Measurements from ENCODE around the gene PLA2G4A. TPM values are rescaled to one million over a fixed set of nuclear protein-coding genes. Genes with fewer than 3 reads are reported as not detected.

Gene PLA2G4A
- total RNA-seq, 1 donor from 2014 or later, result 5.2 TPM

DNA sequence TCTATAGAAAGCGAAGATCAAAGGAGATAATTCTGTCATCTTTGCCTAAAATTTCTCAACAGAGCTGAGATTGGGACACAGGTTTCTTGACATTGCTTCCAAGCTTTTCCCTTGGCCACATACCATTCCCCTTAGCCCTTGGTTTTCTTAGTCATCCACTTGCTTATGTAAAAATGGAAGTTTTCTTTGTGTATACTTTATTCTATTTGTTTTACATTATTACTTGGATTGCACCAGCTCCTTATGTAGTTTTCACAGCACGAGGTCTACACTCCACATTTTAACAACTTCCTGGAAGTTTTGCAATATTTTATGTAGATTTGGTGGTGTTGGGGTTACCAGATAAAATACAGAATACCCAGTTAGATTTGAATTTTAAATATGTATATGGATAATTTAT lies 129.8 kb downstream of the PLA2G4A start:
- H3K27me3 ChIP-seq (ENCODE audit: control insufficient read depth in 3 of 3, insufficient read depth in 3 of 3, low read length in 3 of 3), result no peaks in the 10 kb centered on the region
- no peak overlapping the region for H3K4me3 ChIP-seq (ENCODE audit: low read length in 3 of 3)
- H3K36me3 ChIP-seq (ENCODE audit: control insufficient read depth in 3 of 3, insufficient read depth in 3 of 3, low read length in 3 of 3), result no peaks in the 10 kb centered on the region
- no peaks in the 10 kb centered on the region for H3K9me3 ChIP-seq (ENCODE audit: control insufficient read depth in 3 of 3, low read length in 3 of 3)
- no peak overlapping the region for H3K9ac ChIP-seq (ENCODE audit: low read depth in 1 of 3, low read length in 3 of 3)
- no peak overlapping the region for H3K27ac ChIP-seq (ENCODE audit: low read depth, low read length)
- no peaks in the 10 kb centered on the region for H3K4me1 ChIP-seq (ENCODE audit: control insufficient read depth in 3 of 3, insufficient read depth in 3 of 3, low read length in 3 of 3)

DNA sequence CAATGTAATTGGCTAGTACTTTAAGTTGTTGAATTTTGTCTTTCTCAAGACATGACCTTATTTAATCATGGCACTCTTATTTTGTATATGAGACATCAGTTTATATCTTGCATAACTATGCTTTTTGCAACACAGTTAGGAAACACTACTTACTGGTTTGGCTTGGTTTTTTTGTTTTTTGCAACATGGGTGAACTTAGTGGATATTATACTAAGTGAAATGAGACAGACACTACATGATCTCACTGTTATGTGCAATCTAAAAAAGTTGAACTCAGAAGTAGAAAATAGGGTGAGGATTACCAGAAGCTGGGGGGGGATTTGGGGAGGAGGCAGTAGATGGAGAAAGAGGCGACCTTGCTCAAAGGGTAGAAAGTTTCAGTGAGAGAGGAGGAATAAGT lies 132.1 kb downstream of the PLA2G4A start:
- no peaks in the 10 kb centered on the region for H3K4me1 ChIP-seq (ENCODE audit: control insufficient read depth in 3 of 3, insufficient read depth in 3 of 3, low read length in 3 of 3)
- H3K27ac ChIP-seq (ENCODE audit: low read depth, low read length), result no peak overlapping the region

DNA sequence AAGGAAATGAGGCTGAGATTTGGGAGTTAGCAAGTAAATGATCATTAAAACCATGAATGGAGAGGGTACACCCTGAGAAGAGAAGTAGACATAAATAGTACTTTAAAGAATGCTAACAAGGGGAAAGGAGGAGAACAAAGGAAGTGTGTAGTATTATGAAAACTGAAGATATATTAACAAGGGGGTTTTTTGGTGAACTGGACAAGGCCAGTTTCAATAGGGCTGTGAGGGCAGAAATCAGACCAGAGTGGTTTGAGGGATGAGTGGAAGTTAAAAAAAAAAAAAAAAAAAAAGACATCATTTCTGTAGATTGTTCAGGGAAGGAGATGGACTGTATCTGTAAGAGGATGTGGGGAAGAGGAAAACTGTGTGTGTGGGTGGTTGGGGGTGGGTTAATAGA lies 137.1 kb downstream of the PLA2G4A start:
- no peaks in the 10 kb centered on the region for H3K9me3 ChIP-seq (ENCODE audit: control insufficient read depth in 3 of 3, low read length in 3 of 3)
- H3K27me3 ChIP-seq (ENCODE audit: control insufficient read depth in 3 of 3, insufficient read depth in 3 of 3, low read length in 3 of 3), result no peaks in the 10 kb centered on the region
- no peaks in the 10 kb centered on the region for H3K36me3 ChIP-seq (ENCODE audit: control insufficient read depth in 3 of 3, insufficient read depth in 3 of 3, low read length in 3 of 3)
- H3K9ac ChIP-seq (ENCODE audit: low read depth in 1 of 3, low read length in 3 of 3), result no peak overlapping the region
- no peak overlapping the region for H3K27ac ChIP-seq (ENCODE audit: low read depth, low read length)
- no peak overlapping the region for H3K4me3 ChIP-seq (ENCODE audit: low read length in 3 of 3)
- H3K4me1 ChIP-seq (ENCODE audit: control insufficient read depth in 3 of 3, insufficient read depth in 3 of 3, low read length in 3 of 3), result no peaks in the 10 kb centered on the region

More for the DNA sequence above, 132.1 kb downstream of the PLA2G4A start:
- H3K4me3 ChIP-seq (ENCODE audit: low read length in 3 of 3), result no peak overlapping the region
- no peaks in the 10 kb centered on the region for H3K9me3 ChIP-seq (ENCODE audit: control insufficient read depth in 3 of 3, low read length in 3 of 3)
- H3K9ac ChIP-seq (ENCODE audit: low read depth in 1 of 3, low read length in 3 of 3), result no peak overlapping the region
- no peaks in the 10 kb centered on the region for H3K27me3 ChIP-seq (ENCODE audit: control insufficient read depth in 3 of 3, insufficient read depth in 3 of 3, low read length in 3 of 3)
- no peaks in the 10 kb centered on the region for H3K36me3 ChIP-seq (ENCODE audit: control insufficient read depth in 3 of 3, insufficient read depth in 3 of 3, low read length in 3 of 3)

DNA sequence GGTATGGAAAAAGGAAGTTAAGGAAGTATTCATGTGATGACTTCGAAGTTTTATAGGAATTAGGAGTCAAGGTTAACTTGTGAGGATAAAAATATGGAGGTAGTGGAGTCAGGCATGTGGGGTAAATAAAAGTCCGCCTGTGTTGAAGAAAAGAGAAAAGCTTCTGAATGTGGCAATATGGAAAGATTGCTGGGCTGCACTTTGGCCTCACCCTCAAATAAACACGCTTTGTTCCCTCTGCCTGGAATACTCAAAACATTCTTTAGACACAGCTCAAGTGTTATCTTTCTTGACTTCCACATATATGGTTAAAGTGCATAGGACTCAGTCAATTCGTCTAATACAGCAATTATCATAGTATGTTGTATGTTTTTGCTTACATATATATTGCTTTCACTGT lies 137.7 kb downstream of the PLA2G4A start:
- Histone ChIP-seq H3K9ac (ENCODE audit: low read depth in 1 of 3, low read length in 3 of 3) (no peak overlapping the region), H3K4me3 (ENCODE audit: low read length in 3 of 3) (no peak overlapping the region), H3K27ac (ENCODE audit: low read depth, low read length) (no peak overlapping the region), H3K9me3 (ENCODE audit: control insufficient read depth in 3 of 3, low read length in 3 of 3) (no peaks in the 10 kb centered on the region), H3K27me3 (ENCODE audit: control insufficient read depth in 3 of 3, insufficient read depth in 3 of 3, low read length in 3 of 3) (no peaks in the 10 kb centered on the region), H3K4me1 (ENCODE audit: control insufficient read depth in 3 of 3, insufficient read depth in 3 of 3, low read length in 3 of 3) (no peaks in the 10 kb centered on the region), H3K36me3 (ENCODE audit: control insufficient read depth in 3 of 3, insufficient read depth in 3 of 3, low read length in 3 of 3) (no peaks in the 10 kb centered on the region)

DNA sequence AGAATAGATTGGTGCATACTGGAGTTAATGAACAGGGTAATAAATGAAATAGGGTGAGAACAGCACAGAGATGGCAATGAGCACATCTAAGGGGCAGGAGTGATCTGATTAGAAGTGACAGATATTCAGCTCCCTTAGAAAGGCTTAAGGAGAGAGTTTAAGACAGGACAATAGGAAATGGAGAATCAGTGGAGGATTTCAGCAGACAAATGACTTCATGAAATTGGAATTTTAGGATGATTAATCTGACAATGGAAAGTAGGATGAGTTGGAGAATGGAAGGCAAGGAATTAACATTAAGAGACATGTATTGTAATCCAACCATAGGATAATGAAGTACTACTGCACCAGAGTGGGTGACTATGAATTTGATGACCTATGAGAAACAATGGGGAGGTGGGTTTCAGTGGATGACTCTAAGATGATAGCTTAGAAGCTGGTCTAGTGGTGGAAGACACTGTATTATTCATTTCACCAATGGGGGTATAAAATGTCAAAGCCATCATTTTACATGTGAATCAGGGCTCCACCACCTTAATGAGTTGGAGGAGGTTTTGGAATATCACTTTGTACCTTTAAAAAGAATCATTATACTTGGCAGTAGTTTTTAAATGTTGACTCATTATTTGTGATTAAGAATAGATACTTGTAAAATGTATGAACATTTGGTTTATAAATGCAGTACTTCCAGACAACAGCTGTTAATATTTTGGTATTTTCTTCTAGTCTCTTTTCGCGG lies 139.1 kb downstream of the PLA2G4A start:
- no peak overlapping the region for H3K9ac ChIP-seq (ENCODE audit: low read depth in 1 of 3, low read length in 3 of 3)
- no peaks in the 10 kb centered on the region for H3K27me3 ChIP-seq (ENCODE audit: control insufficient read depth in 3 of 3, insufficient read depth in 3 of 3, low read length in 3 of 3)
- H3K9me3 ChIP-seq (ENCODE audit: control insufficient read depth in 3 of 3, low read length in 3 of 3), result no peaks in the 10 kb centered on the region
- no peak overlapping the region for H3K27ac ChIP-seq (ENCODE audit: low read depth, low read length)
- no peak overlapping the region for H3K4me3 ChIP-seq (ENCODE audit: low read length in 3 of 3)
- H3K4me1 ChIP-seq (ENCODE audit: control insufficient read depth in 3 of 3, insufficient read depth in 3 of 3, low read length in 3 of 3), result no peaks in the 10 kb centered on the region
- H3K36me3 ChIP-seq (ENCODE audit: control insufficient read depth in 3 of 3, insufficient read depth in 3 of 3, low read length in 3 of 3), result no peaks in the 10 kb centered on the region

- no peak overlapping the region for H3K4me3 ChIP-seq (ENCODE audit: low read length in 3 of 3)
- H3K4me1 ChIP-seq (ENCODE audit: control insufficient read depth in 3 of 3, insufficient read depth in 3 of 3, low read length in 3 of 3), result no peaks in the 10 kb centered on the region
- no peaks in the 10 kb centered on the region for H3K36me3 ChIP-seq (ENCODE audit: control insufficient read depth in 3 of 3, insufficient read depth in 3 of 3, low read length in 3 of 3)
- H3K9me3 ChIP-seq (ENCODE audit: control insufficient read depth in 3 of 3, low read length in 3 of 3), result no peaks in the 10 kb centered on the region
- H3K9ac ChIP-seq (ENCODE audit: low read depth in 1 of 3, low read length in 3 of 3), result no peak overlapping the region
- no peak overlapping the region for H3K27ac ChIP-seq (ENCODE audit: low read depth, low read length)
- H3K27me3 ChIP-seq (ENCODE audit: control insufficient read depth in 3 of 3, insufficient read depth in 3 of 3, low read length in 3 of 3), result no peaks in the 10 kb centered on the region
Observed at GRCh38 chr1:186974774-186975181, 146.0 kb downstream of the PLA2G4A start.

DNA sequence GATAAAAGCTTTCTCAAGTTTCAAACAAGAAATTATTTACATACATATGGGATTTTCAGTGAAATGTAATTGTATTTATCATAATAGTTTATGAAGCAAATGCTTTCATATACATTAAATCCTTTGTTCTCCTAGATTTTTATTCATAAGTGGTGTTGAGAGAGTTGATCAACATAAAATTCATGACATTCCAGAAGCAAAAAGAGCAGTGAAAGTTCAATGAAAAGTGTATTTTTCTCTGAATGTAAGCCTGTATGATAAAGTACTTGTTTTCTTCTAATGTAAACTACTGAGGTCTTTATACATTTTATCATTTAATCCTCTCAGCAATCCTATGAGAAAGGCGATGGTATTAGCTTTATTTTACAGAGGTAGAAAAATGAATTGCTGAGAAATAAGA lies 146.5 kb downstream of the PLA2G4A start:
- Histone ChIP-seq H3K27me3 (ENCODE audit: control insufficient read depth in 3 of 3, insufficient read depth in 3 of 3, low read length in 3 of 3) (no peaks in the 10 kb centered on the region), H3K9ac (ENCODE audit: low read depth in 1 of 3, low read length in 3 of 3) (no peak overlapping the region), H3K27ac (ENCODE audit: low read depth, low read length) (no peak overlapping the region), H3K4me1 (ENCODE audit: control insufficient read depth in 3 of 3, insufficient read depth in 3 of 3, low read length in 3 of 3) (no peaks in the 10 kb centered on the region), H3K36me3 (ENCODE audit: control insufficient read depth in 3 of 3, insufficient read depth in 3 of 3, low read length in 3 of 3) (no peaks in the 10 kb centered on the region), H3K9me3 (ENCODE audit: control insufficient read depth in 3 of 3, low read length in 3 of 3) (no peaks in the 10 kb centered on the region), H3K4me3 (ENCODE audit: low read length in 3 of 3) (no peak overlapping the region)

DNA sequence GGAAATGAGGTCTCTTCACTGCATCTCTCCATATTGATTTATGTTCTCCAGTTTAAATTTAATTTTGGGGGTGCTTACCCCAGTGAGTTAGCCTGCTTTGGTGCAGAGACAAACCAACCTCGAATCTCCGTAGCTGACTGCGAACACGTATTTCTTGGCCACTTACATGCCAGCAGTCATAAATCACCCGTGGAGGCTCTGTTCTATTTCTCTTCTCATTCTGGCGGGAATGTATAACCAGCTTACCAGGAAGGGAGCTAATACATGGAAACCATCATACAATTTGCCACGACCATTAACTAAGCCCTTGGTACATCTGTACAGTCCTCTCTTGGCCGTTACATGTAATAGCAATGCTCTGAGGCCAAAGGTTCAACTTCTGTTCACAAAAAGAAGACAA lies 148.0 kb downstream of the PLA2G4A start:
- H3K27ac ChIP-seq (ENCODE audit: low read depth, low read length), result no peak overlapping the region
- H3K36me3 ChIP-seq (ENCODE audit: control insufficient read depth in 3 of 3, insufficient read depth in 3 of 3, low read length in 3 of 3), result no peaks in the 10 kb centered on the region
- H3K4me1 ChIP-seq (ENCODE audit: control insufficient read depth in 3 of 3, insufficient read depth in 3 of 3, low read length in 3 of 3), result no peaks in the 10 kb centered on the region
- no peaks in the 10 kb centered on the region for H3K27me3 ChIP-seq (ENCODE audit: control insufficient read depth in 3 of 3, insufficient read depth in 3 of 3, low read length in 3 of 3)
- no peaks in the 10 kb centered on the region for H3K9me3 ChIP-seq (ENCODE audit: control insufficient read depth in 3 of 3, low read length in 3 of 3)
- H3K9ac ChIP-seq (ENCODE audit: low read depth in 1 of 3, low read length in 3 of 3), result no peak overlapping the region
- no peak overlapping the region for H3K4me3 ChIP-seq (ENCODE audit: low read length in 3 of 3)

GRCh38 chr1:186977266-186977957 lies 148.7 kb downstream of the PLA2G4A start:
- Histone ChIP-seq H3K4me3 (ENCODE audit: low read length in 3 of 3) (no peak overlapping the region), H3K27ac (ENCODE audit: low read depth, low read length) (no peak overlapping the region), H3K9ac (ENCODE audit: low read depth in 1 of 3, low read length in 3 of 3) (no peak overlapping the region), H3K27me3 (ENCODE audit: control insufficient read depth in 3 of 3, insufficient read depth in 3 of 3, low read length in 3 of 3) (no peaks in the 10 kb centered on the region), H3K9me3 (ENCODE audit: control insufficient read depth in 3 of 3, low read length in 3 of 3) (no peaks in the 10 kb centered on the region), H3K4me1 (ENCODE audit: control insufficient read depth in 3 of 3, insufficient read depth in 3 of 3, low read length in 3 of 3) (no peaks in the 10 kb centered on the region), H3K36me3 (ENCODE audit: control insufficient read depth in 3 of 3, insufficient read depth in 3 of 3, low read length in 3 of 3) (no peaks in the 10 kb centered on the region)

Data from skeletal muscle tissue (tissue), 4 donors.